Karpas-422 (cell line): ENCODE data around the gene TSPAN4. TPM values are rescaled to one million over a fixed set of nuclear protein-coding genes. Genes with fewer than 3 reads are reported as not detected.

Experiments used
- DNase-seq: peaks from one replicate; pipeline ENCODE4 v3.0.0-alpha.2; 2015
- H2AFZ ChIP-seq: fragments of 200-600 bp; sonication (generic); 2 replicates; pipeline ENCODE4 v1.6.1; 2014; ENCODE audit warnings: antibody characterized with exemption, low read length, mixed read lengths
- H3K27ac ChIP-seq: fragments of 200-600 bp; sonication (generic); 2 replicates; pipeline ENCODE4 v1.5.1; 2014; ENCODE audit warnings: mild to moderate bottlenecking, low read length, moderate library complexity
- H3K27me3 ChIP-seq: fragments of 200-600 bp; sonication (generic); 2 replicates; pipeline ENCODE4 v1.6.1; 2014; ENCODE audit warnings: low read length, mixed read lengths
- H3K36me3 ChIP-seq: fragments of 200-600 bp; sonication (generic); 2 replicates; pipeline ENCODE4 v1.6.1; 2014; ENCODE audit warnings: low read length, mixed read lengths; ENCODE audit not compliant: insufficient read depth
- H3K4me1 ChIP-seq: fragments of 200-600 bp; sonication (generic); 2 replicates; pipeline ENCODE4 v1.6.1; 2014; ENCODE audit warnings: mild to moderate bottlenecking, low read length, mixed read lengths
- H3K4me2 ChIP-seq: fragments of 200-600 bp; sonication (generic); 2 replicates; pipeline ENCODE4 v1.6.1; 2014; ENCODE audit warnings: low read length, low read depth, mild to moderate bottlenecking; ENCODE audit not compliant: poor library complexity, severe bottlenecking
- H3K4me3 ChIP-seq: fragments of 200-600 bp; sonication (generic); 2 replicates; pipeline ENCODE4 v1.5.1; 2014; ENCODE audit warnings: mild to moderate bottlenecking, antibody characterized with exemption, low read length, mixed read lengths
- H3K79me2 ChIP-seq: fragments of 200-600 bp; sonication (generic); 2 replicates; pipeline ENCODE4 v1.6.1; 2014; ENCODE audit warnings: mild to moderate bottlenecking, low read length, mixed read lengths
- H3K9ac ChIP-seq: fragments of 200-600 bp; sonication (generic); 2 replicates; pipeline ENCODE4 v1.6.0; 2014; ENCODE audit warnings: low read length
- H3K9me2 ChIP-seq: fragments of 200-600 bp; sonication (generic), shearing (Covaris generic); replicated peaks from 2 replicates; pipeline ENCODE4 v1.6.0; 2014; ENCODE audit warnings: mild to moderate bottlenecking, low read length, moderate library complexity; ENCODE audit not compliant: insufficient read depth
- H3K9me3 ChIP-seq: fragments of 300-700, 200-600 bp; sonication (generic); 2 replicates; pipeline ENCODE4 v1.6.1; 2014; ENCODE audit warnings: low read length, mixed read lengths
- H4K20me1 ChIP-seq: fragments of 200-600 bp; sonication (generic); 2 replicates; pipeline ENCODE4 v1.6.1; 2014; ENCODE audit warnings: mild to moderate bottlenecking, antibody characterized with exemption, low read length, low read depth; ENCODE audit not compliant: insufficient read depth
- total RNA-seq: library from RNA; depleted of rRNA; stranded (reverse); fragments of >200 nt; shearing (Covaris generic); gene quantifications from 2 replicates; pipeline ENCODE4 v1.2.3, GENCODE V29; 2014; ENCODE audit warnings: low replicate concordance

The TSPAN4 gene
- total RNA-seq, 1 experiment from 2014 or later: not detected

DNA sequence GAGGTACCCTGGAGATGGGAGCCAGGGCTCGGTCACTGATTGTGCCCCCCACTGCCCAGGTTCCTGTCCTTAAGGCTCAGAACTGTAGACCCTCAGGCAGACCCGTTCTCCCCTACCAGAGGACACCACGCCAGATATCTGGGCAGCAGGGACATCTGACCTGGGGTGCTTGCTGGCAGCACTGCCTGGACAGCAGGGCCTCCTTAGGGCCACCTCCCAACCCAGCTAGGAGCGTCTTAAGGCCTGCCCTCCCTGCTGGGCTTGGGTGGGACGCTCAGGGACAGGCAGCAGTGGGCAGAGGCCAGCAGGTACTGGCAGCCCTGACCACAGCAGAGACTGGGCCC is 3.4 kb upstream of the TSPAN4 start:
- H3K9me2 ChIP-seq: no peaks in the 10 kb centered on the region
- H3K27ac ChIP-seq: no peak overlapping the region
- peaks cover 26% of the 10 kb centered on the region; the same call in 1 of the 2 replicates for H4K20me1 ChIP-seq
- H3K4me2 ChIP-seq: no peak overlapping the region
- peaks cover 24% of the 10 kb centered on the region for H3K79me2 ChIP-seq
- H2AFZ ChIP-seq: no peak overlapping the region
- H3K9me3 ChIP-seq: no peaks in the 10 kb centered on the region
- peaks cover 23% of the 10 kb centered on the region for H3K4me1 ChIP-seq
- H3K9ac ChIP-seq: no peak overlapping the region
- no peak for DNase-seq
- no peaks in the 10 kb centered on the region for H3K27me3 ChIP-seq
- H3K4me3 ChIP-seq: no peak overlapping the region
- H3K36me3 ChIP-seq: 0 out of 2 replicates have a peak, but pooled peaks cover 3% of the 10 kb centered on the region

DNA sequence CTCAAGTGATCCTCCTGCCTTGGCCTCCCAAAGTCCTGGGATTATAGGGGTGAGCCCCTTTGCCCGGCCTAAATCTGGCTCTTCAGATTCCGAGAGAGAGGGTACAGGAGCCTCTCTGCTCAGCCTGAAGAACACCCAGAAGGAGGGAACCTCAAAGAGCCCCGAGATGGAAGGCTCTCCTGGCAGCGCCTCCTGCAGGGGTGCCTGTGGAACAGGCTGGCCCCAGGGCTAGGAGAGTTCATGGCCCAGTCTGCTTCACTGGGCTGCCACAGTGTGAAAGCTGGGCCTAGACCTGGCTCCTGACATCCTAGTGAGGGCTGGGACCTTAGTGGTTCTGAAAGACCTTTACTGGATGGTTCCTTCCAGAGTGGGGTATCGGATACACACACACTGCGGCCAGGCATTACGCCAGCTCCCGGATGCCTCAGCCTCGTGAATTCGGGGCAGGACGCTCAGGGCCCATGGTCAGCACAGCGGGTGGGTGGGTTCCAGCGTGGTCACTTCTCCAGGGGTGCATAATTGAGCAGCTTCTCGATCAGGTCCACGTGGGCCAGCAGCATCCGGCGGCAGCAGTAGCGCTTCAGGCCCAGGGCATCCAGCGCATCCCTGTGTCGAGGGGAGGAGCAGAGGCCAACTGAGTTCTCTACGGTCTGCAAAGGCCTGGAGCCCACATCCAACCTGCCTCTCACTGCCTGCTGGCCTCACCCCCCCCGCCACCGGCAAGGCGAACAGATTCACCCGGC is 2.6 kb upstream of the TSPAN4 start:
- no peak overlapping the region for H3K27ac ChIP-seq
- 0 out of 2 replicates have a peak, but pooled peaks cover 3% of the 10 kb centered on the region for H3K36me3 ChIP-seq
- H3K27me3 ChIP-seq: no peaks in the 10 kb centered on the region
- H3K4me2 ChIP-seq: peak overlapping the region; percentile 85
- H2AFZ ChIP-seq: no peak overlapping the region
- H3K9ac ChIP-seq: no peak overlapping the region
- H3K9me2 ChIP-seq: no peaks in the 10 kb centered on the region
- H3K79me2 ChIP-seq: peaks cover 24% of the 10 kb centered on the region
- H3K9me3 ChIP-seq: no peaks in the 10 kb centered on the region
- no peak for DNase-seq
- peaks cover 19% of the 10 kb centered on the region; the same call in 1 of the 2 replicates for H4K20me1 ChIP-seq
- H3K4me1 ChIP-seq: peaks cover 24% of the 10 kb centered on the region
- no peak overlapping the region for H3K4me3 ChIP-seq

DNA sequence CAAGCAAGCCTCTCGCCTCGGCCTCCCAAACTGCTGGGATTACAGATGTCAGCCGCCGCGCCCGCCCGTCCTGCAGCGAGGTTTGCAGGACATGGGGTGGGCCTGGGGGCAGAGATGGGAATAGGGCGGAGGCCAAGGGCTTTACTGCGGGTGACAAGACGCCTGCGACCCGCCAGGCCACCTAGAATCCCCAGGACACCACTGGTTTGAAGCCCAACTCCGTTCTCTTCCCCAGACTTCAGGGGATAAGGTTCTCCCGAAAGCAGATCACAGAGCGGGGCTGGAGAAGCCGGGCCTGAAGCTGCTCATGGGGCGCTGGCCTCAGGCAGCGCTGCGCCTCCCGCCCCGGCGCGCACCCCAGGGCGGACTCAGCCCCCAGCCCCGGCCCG is 677 bp upstream of the TSPAN4 start:
- Histone ChIP-seq H3K9me3 (no peaks in the 10 kb centered on the region), H3K36me3 (0 out of 2 replicates have a peak, but pooled peaks cover 3% of the 10 kb centered on the region), H3K27ac (peak overlapping the region; percentile 65; the same call in 1 of the 2 replicates), H3K9ac (peak overlapping the region; percentile 99), H2AFZ (no peak overlapping the region), H3K4me1 (peaks cover 24% of the 10 kb centered on the region), H3K27me3 (no peaks in the 10 kb centered on the region), H3K4me2 (peak overlapping the region; percentile 85), H4K20me1 (peaks cover 31% of the 10 kb centered on the region; the same call in 1 of the 2 replicates), H3K79me2 (peaks cover 24% of the 10 kb centered on the region), H3K9me2 (no peaks in the 10 kb centered on the region), H3K4me3 (peak overlapping the region; percentile 99)
- no peak for DNase-seq

DNA sequence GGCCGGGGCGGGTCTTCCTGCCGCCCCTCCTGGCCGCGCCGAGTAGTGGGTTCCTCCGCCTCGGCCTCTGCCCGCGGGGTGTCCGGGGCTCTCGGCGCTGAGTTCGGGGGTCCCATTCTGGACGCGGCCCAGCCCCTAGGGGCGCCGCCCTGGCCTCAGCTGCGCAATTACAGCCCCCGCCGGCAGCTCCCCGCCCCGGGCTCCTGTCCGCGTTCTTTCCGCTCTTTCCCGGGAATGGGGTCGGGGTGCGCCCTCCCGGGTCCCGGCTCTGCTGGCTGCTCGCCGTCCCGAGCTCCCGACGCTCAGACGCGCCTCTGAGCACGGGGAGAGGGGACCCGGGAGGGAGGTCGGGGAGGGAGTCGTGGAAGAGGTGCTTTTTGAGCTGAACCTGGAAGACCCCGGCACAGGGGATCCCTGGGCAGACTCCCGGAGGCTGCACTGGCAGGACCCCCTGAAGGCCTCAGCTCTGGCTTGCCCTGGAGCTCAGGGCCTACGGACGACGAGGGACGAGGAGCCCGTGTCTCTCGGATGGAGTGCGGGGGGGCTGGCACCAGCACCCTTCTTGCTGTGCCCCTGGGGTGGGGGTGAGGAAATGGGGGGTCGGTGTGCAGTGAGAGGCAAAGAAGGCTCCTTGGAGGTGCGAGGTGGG is 558 bp downstream of the TSPAN4 start:
- H3K79me2 ChIP-seq: peaks cover 24% of the 10 kb centered on the region
- H3K9me3 ChIP-seq: no peaks in the 10 kb centered on the region
- no peak for DNase-seq
- peaks cover 24% of the 10 kb centered on the region for H3K4me1 ChIP-seq
- peaks cover 27% of the 10 kb centered on the region; the same call in 1 of the 2 replicates for H4K20me1 ChIP-seq
- 0 out of 2 replicates have a peak, but pooled peaks cover 3% of the 10 kb centered on the region for H3K36me3 ChIP-seq
- peak overlapping the region; percentile 85 for H3K4me2 ChIP-seq
- H3K27ac ChIP-seq: no peak overlapping the region
- H3K9ac ChIP-seq: peak overlapping the region; percentile 99
- peak overlapping the region; percentile 87; the same call in 1 of the 2 replicates for H2AFZ ChIP-seq
- no peaks in the 10 kb centered on the region for H3K27me3 ChIP-seq
- no peaks in the 10 kb centered on the region for H3K9me2 ChIP-seq
- H3K4me3 ChIP-seq: peak overlapping the region; percentile 99

DNA sequence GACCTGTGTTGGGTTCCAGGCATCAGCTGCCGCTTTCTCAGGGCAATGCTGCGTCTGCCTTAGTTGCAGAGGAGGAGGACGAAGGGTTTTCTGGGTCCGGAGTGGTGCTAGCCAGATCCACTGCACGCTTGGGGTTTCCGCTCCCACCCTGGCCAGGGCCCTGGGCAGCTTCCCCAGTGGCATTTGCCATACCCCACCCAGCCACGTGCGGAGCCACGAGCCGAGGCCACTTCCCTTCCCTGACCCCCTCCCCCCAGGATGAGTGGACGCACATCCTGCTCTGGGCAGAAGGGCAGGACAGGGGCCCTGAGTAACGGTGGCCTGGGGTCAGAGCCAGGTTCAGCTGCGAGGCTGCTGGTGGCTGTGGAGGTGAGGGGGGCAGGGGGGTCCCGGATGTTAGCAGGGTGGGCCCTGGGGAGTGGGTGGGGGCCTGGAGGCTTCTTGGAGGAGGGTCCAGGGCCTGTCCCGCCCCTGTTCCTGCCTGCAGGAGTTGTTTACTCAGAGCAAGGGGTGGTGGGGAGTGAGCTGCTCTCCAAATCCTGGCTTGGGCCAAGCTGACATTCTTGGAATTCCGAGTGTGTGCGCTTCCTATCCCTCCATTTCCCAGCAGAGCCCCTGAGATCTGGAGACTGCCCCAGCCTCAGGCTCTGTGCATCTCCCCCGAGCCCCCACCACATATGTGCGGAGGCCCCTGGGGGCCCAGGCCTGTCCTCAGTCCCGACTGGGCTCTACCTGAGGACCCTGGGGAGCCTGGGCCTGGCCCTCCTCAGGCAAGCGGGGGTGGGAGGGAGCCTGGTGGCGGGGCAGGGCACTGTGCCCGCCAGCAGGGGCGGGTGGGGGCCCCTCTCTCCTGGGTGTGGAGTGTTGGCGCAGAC is 1.4 kb downstream of the TSPAN4 start:
- 0 out of 2 replicates have a peak, but pooled peaks cover 3% of the 10 kb centered on the region for H3K36me3 ChIP-seq
- DNase-seq: no peak
- no peaks in the 10 kb centered on the region for H3K27me3 ChIP-seq
- peaks cover 31% of the 10 kb centered on the region for H3K4me1 ChIP-seq
- no peak overlapping the region; the same call in 1 of the 2 replicates for H3K9ac ChIP-seq
- H2AFZ ChIP-seq: no peak overlapping the region
- no peak overlapping the region for H3K27ac ChIP-seq
- peak overlapping the region; percentile 85 for H3K4me2 ChIP-seq
- H3K9me3 ChIP-seq: no peaks in the 10 kb centered on the region
- no peaks in the 10 kb centered on the region for H3K9me2 ChIP-seq
- H4K20me1 ChIP-seq: peaks cover 30% of the 10 kb centered on the region; the same call in 1 of the 2 replicates
- peaks cover 24% of the 10 kb centered on the region for H3K79me2 ChIP-seq
- no peak overlapping the region for H3K4me3 ChIP-seq

DNA sequence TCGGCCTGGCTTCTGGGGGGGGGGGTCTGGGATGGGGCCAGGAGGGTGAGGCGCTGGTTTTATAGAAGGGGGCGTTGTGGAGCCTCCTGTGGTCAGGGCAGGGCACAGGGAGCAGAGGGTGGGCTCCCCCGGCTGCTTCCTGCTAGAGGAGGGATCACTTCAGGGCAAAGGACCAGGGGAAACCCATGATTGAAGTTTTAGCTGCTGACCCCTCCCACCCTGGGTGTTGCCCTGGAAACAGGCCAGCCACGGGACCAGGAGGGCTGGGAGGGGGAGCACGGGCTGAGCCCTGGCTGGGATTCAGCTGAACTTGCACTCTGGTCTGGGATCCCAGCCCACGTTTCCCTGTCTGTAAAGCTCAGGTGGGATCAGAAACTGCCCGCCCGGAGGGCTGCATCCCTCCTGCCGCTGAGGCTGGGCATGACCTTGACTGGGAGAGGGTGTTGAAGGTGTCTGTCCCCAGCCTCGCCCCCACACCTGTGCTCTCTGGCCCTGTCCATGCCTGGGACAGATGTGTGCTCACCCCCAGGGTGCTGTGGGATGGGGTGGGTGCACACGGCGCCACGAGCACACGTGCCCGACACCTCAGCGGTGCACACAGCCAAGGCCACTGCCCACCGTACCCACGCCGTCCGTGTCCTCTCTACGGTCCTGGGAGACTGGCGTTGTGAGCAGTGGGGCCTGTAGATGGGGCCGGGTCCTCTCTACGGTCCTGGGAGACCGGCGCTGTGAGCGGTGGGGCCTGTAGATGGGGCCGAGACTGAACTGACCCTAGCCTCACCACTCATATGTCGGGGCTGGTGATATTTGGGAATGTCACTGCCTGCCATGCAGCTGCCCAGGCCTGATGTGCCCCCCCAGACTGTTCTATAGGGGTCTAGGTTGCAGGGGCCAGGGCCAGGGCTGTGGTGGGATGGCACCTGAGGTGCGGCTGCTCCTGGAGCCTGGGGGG is 2.3 kb downstream of the TSPAN4 start:
- no peak for DNase-seq
- H3K4me2 ChIP-seq: no peak overlapping the region
- no peak overlapping the region for H3K4me3 ChIP-seq
- no peak overlapping the region for H2AFZ ChIP-seq
- 0 out of 2 replicates have a peak, but pooled peaks cover 2% of the 10 kb centered on the region for H3K36me3 ChIP-seq
- no peaks in the 10 kb centered on the region for H3K9me3 ChIP-seq
- peaks cover 23% of the 10 kb centered on the region for H3K79me2 ChIP-seq
- H3K9ac ChIP-seq: no peak overlapping the region
- no peaks in the 10 kb centered on the region for H3K9me2 ChIP-seq
- H3K27me3 ChIP-seq: no peaks in the 10 kb centered on the region
- peaks cover 30% of the 10 kb centered on the region; the same call in 1 of the 2 replicates for H4K20me1 ChIP-seq
- H3K27ac ChIP-seq: no peak overlapping the region
- peaks cover 35% of the 10 kb centered on the region for H3K4me1 ChIP-seq

DNA sequence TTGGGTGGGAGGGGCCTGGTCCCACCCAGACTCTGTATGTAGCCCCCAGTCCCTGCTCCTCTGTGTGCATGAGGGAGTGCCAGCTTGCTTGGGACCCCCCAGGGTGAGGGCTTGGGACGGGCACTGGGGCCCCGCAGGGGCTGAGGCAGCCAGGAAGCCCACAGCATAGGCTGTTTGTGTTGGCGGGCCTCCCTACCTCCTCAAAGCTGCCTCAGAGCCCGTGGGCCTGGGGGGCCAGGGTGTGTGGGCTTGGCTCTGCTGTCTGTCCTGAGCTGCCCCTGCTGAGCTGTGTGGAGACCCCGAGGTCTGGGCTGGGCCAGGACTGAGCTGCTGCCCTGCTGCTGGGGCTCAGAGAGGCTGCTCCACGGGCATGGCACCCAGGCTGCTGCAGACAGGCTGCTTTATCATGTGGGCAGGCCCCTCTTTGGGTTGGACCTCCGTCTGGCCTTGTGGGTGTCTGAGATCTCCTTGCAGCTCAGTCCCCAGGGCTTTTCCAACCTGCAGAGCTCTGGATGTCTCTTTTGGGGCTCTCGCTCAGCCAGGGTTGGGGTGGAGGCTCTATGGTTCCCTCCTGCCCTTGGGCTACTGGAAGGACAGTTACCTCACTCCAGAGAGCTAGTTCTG is 3.3 kb downstream of the TSPAN4 start:
- H3K9me2 ChIP-seq: no peaks in the 10 kb centered on the region
- no peaks in the 10 kb centered on the region for H3K27me3 ChIP-seq
- H3K27ac ChIP-seq: no peak overlapping the region
- H4K20me1 ChIP-seq: peaks cover 23% of the 10 kb centered on the region; the same call in 1 of the 2 replicates
- H3K4me1 ChIP-seq: peaks cover 30% of the 10 kb centered on the region
- DNase-seq: no peak
- H3K4me3 ChIP-seq: no peak overlapping the region
- H3K4me2 ChIP-seq: no peak overlapping the region
- H3K36me3 ChIP-seq: no peaks in the 10 kb centered on the region
- H2AFZ ChIP-seq: no peak overlapping the region
- H3K9me3 ChIP-seq: no peaks in the 10 kb centered on the region
- H3K9ac ChIP-seq: no peak overlapping the region
- H3K79me2 ChIP-seq: peaks cover 13% of the 10 kb centered on the region
